HL-60 (cell line): ENCODE measurements around the gene UBA5.

Experiments
- DNase-seq, 2 experiments: peaks; one replicate each; pipeline ENCODE4 v3.0.0-alpha.2; 2010 to 2020; ENCODE audit warnings: low read depth in 1 of 2, low spot score in 1 of 2
- H3K27ac ChIP-seq: fragments of 250-450 bp; sonication (Bioruptor Pico); replicated peaks from 2 replicates; pipeline ENCODE4 v1.5.1; 2020; ENCODE audit warnings: mild to moderate bottlenecking, moderate library complexity
- H3K27me3 ChIP-seq: fragments of 250-450 bp; sonication (Bioruptor Pico); 2 replicates; pipeline ENCODE4 v1.5.1; 2021; ENCODE audit warnings: mild to moderate bottlenecking, moderate library complexity; ENCODE audit not compliant: insufficient read depth, poor library complexity, severe bottlenecking
- H3K4me3 ChIP-seq: replicated peaks from 2 replicates; pipeline ENCODE4 v1.5.1; 2011; ENCODE audit warnings: mild to moderate bottlenecking, control low read depth, low read length; ENCODE audit not compliant: insufficient read depth
- GABPA ChIP-seq: IDR thresholded peaks from 2 replicates; pipeline ENCODE4 v1.6.1; 2012; ENCODE audit warnings: low read depth
- POLR2AphosphoS5 ChIP-seq: IDR thresholded peaks from 2 replicates; pipeline ENCODE4 v1.6.1; 2012; ENCODE audit warnings: low read depth
- REST ChIP-seq: IDR thresholded peaks from 2 replicates; pipeline ENCODE4 v1.6.1; 2012; ENCODE audit warnings: low read depth; ENCODE audit not compliant: insufficient replicate concordance
- SPI1 ChIP-seq: IDR thresholded peaks from 2 replicates; pipeline ENCODE4 v1.6.1; 2012; ENCODE audit warnings: low read depth, mild to moderate bottlenecking, borderline replicate concordance
- TF ChIP-seq, protein P1 (sequence below): IDR thresholded peaks from one replicate; pipeline ENCODE4 v1.5.1; 2011; ENCODE audit warnings: low read length, control low read depth, inconsistent platforms; ENCODE audit not compliant: insufficient read depth

The UBA5 gene

DNA sequence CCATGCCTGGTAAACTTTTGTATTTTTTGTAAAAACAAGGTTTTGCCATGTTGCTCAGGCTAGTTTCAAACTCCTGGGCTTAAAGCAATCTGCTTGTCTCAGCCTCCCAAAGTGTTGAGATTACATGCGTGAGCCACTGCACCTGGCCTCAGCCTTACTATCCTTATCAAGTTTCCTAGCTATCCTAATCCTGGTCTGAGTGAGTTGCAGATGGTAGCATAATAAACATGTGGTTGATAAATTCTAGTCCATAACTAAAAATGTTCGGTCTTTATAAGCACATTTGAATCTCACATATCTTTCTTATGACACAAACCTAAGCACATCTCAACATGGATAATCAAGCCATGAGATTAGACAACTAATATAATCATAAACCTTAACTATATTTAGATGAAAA lies 43.6 kb downstream of the UBA5 start:
- Histone ChIP-seq H3K4me3 (no peak overlapping the region), H3K27me3 (no peaks in the 10 kb centered on the region), H3K27ac (no peak overlapping the region)
- DNase-seq: no peak
- TF ChIP-seq GABPA (no peak), POLR2AphosphoS5 (no peak), SPI1 (no peak), REST (no peak)
- TF ChIP-seq, protein P1, sequence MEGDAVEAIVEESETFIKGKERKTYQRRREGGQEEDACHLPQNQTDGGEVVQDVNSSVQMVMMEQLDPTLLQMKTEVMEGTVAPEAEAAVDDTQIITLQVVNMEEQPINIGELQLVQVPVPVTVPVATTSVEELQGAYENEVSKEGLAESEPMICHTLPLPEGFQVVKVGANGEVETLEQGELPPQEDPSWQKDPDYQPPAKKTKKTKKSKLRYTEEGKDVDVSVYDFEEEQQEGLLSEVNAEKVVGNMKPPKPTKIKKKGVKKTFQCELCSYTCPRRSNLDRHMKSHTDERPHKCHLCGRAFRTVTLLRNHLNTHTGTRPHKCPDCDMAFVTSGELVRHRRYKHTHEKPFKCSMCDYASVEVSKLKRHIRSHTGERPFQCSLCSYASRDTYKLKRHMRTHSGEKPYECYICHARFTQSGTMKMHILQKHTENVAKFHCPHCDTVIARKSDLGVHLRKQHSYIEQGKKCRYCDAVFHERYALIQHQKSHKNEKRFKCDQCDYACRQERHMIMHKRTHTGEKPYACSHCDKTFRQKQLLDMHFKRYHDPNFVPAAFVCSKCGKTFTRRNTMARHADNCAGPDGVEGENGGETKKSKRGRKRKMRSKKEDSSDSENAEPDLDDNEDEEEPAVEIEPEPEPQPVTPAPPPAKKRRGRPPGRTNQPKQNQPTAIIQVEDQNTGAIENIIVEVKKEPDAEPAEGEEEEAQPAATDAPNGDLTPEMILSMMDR: no peak

DNA sequence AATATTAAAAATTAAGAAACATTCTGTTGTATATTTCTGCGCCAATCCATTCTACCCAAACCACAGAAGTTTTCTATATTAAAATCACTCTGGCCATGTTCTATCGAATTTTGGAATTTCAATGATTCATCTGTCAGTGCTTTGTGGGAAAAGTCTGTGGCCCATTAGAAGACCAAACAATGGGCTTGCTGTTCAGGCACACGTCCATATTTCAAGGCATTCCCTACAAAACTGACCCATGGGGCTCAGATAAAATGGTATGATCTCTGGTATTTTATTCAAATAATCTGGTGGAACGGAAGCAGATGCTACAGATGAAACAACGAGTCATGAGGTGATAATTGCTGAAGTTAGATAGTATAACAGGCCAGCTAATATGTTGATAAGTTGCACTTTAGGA lies 49.6 kb downstream of the UBA5 start:
- no peak overlapping the region for H3K4me3 ChIP-seq
- no peak for DNase-seq
- TF ChIP-seq REST: no peak
- TF ChIP-seq POLR2AphosphoS5: no peak
- TF ChIP-seq GABPA: no peak
- H3K27ac ChIP-seq: no peak overlapping the region
- H3K27me3 ChIP-seq: no peaks in the 10 kb centered on the region

DNA sequence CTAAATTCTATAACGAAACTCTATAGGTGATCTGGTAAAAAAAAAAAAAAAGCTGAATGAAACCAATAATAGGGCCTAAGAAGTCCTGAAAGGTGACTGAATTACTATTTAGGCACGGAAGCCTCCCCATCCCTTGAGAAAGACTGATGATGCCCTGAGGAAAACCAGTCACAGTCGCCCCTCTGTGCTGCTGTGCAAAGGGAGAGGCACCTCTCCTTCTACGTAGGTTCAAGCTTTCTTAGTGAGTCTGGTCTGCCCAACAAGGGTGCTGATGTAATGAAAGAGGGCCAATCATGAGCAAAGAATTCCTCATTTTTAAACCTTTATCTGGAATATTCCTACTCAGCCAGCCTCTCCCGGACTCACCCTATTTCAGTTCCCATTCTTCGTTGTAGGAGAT lies 50.2 kb downstream of the UBA5 start:
- H3K27ac ChIP-seq: no peak overlapping the region
- H3K4me3 ChIP-seq: no peak overlapping the region
- no peak for DNase-seq
- TF ChIP-seq REST (no peak), GABPA (no peak), POLR2AphosphoS5 (no peak), SPI1 (no peak)
- TF ChIP-seq, protein P1: no peak
- H3K27me3 ChIP-seq: no peaks in the 10 kb centered on the region
